Measurements from ENCODE around the gene UMODL1. TPM values are rescaled to one million over a fixed set of nuclear protein-coding genes. Genes with fewer than 3 reads are reported as not detected.
A peak's percentile ranks its signal among the peaks of the same experiment; 100 is the strongest.

UMODL1 gene
- total RNA-seq, 2 experiments from 2014 or later = 0.10 to 0.21 TPM

DNA sequence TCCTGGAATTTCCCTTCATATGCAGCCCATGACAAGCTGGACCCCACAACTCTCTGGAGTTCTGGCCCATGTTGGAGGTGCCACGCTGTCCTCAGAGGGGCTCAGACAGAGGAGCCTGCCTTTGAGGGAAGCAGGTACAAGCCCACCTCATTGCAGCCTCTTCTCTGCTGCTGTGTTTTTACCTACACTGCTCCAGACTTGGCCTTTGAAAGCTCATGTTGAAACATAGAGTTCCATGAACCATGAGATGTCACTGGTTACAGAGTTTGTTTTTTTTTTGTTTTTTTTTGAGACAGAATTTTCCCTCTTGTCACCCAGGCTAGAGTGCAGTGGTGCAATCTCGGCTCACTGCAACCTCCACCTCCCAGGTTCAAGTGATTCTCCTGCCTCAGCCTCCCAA is 38.9 kb upstream of the UMODL1 start:
- POLR2A ChIA-PET = no interaction called here
- no peaks in the 10 kb centered on the region for H3K4me1 Mint-ChIP-seq
- H3K9me3 Mint-ChIP-seq = no peaks in the 10 kb centered on the region

DNA sequence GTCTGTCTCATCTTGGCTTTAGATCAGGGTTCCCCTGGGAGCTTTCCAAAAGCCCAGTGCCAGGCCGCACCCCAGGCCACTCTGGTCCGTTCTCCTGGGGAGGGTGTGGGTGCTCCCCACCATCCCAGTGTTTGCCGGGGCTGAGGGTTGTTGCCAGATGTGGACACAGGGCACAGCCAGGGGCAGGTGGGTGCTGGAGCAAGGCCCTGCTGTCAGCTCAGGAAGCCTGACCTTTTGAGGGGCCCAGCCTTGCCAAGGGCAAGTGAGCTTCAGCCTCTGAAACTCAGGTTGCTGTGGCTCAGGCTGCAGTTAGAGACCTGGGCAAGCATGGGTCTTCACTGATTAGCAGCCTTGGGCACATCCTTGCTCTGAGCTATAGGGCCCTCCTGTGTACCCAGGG is 38.1 kb upstream of the UMODL1 start:
- no peak for DNase-seq
- Mint-ChIP-seq H3K27ac (no peak overlapping the region), H3K27me3 (peaks cover 1% of the 10 kb centered on the region), H3K9me3 (no peaks in the 10 kb centered on the region), H3K36me3 (ENCODE audit: low read depth) (no peaks in the 10 kb centered on the region), H3K4me1 (no peaks in the 10 kb centered on the region), H3K4me3 (no peak overlapping the region)
- CTCF ChIA-PET = interaction anchor here (0.7 to 1.6 kb wide), 2 partner anchors 12 to 165 kb away, joined by 3 to 4 read pairs; no protein-coding TSS in a partner anchor
- POLR2A ChIA-PET = no interaction called here

More for the DNA sequence above, 38.9 kb upstream of the UMODL1 start:
- Mint-ChIP-seq H3K36me3 (ENCODE audit: low read depth) (no peaks in the 10 kb centered on the region), H3K4me3 (no peak overlapping the region), H3K27me3 (peaks cover 1% of the 10 kb centered on the region), H3K27ac (no peak overlapping the region)
- CTCF ChIA-PET = interaction anchor here (0.7 kb wide), 1 partner anchor 11 kb away, joined by 3 read pairs; no protein-coding TSS in a partner anchor
- DNase-seq = no peak

DNA sequence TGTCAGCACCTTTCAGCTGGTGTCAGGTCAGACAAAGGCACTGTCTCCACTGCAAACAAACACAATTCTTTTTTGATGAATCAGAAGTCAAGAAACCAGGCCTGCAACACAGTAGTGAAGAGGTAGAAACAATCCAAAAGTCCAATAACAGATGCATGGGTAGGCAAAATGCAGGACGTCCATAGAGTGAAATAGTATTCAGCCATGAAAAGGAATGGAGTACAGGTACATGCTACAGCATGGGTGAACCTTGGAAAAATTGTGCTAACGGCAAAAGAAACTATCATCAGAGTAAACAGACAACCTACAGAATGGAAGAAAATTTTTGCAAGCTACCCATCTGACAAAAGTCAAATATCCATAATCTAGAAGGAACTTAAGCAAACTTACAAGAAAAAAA is 34.8 kb upstream of the UMODL1 start:
- Mint-ChIP-seq H3K9me3 (no peaks in the 10 kb centered on the region), H3K36me3 (ENCODE audit: low read depth) (no peaks in the 10 kb centered on the region), H3K27ac (no peak overlapping the region), H3K4me3 (no peak overlapping the region), H3K4me1 (no peaks in the 10 kb centered on the region), H3K27me3 (no peaks in the 10 kb centered on the region)
- ChIA-PET CTCF (no interaction called here), POLR2A (no interaction called here)
- DNase-seq = no peak

DNA sequence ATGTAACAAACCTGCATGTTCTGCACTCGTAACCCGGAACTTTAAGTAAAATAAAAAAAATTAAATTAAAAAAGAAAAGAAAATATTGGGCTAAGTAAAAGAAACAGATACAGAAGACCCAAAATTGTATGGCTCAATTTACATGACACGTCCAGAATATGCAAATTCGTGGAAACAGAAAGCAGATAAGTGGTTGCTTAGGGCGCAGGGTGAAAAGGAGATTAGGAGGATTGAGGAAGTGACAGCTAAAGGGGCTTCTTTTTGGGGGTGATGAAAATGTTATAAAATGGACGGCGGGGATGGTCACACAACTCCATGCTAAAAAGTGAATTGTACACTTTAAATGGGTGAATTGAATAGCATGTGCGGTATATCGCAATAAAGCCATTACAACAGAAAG is 33.6 kb upstream of the UMODL1 start:
- H3K36me3 Mint-ChIP-seq (ENCODE audit: low read depth) = no peaks in the 10 kb centered on the region
- H3K27ac Mint-ChIP-seq = peak overlapping the region; percentile 37
- H3K4me1 Mint-ChIP-seq = no peaks in the 10 kb centered on the region
- ChIA-PET CTCF (interaction anchor here (1.0 to 1.2 kb wide), 2 partner anchors 12 to 221 kb away, joined by 3 read pairs; no protein-coding TSS in a partner anchor), POLR2A (no interaction called here)
- H3K9me3 Mint-ChIP-seq = no peaks in the 10 kb centered on the region
- DNase-seq = no peak
- no peak overlapping the region for H3K4me3 Mint-ChIP-seq
- H3K27me3 Mint-ChIP-seq = no peaks in the 10 kb centered on the region

DNA sequence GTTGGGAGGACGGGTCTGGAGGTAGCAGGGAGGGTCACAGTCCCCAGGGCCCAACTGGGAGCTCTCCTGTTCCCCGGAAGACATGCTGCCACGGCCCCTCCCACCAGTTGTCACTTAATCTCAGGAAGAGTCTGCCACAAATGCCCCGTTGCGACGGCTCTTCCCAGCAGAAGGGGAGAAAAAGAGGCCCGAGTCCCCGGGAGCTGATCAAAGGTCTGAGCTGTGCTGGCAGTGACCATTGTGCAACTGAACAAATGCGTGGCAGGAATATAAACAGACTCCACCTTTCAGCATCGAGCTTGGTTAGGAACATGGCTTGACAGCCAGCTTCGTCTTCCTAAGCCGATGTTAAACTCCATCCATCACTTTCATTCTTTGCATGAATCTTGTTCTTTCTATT is 33.2 kb upstream of the UMODL1 start:
- Mint-ChIP-seq H3K4me3 (no peak overlapping the region), H3K9me3 (no peaks in the 10 kb centered on the region), H3K27me3 (no peaks in the 10 kb centered on the region), H3K27ac (no peak overlapping the region), H3K4me1 (no peaks in the 10 kb centered on the region), H3K36me3 (ENCODE audit: low read depth) (no peaks in the 10 kb centered on the region)
- ChIA-PET CTCF (interaction anchor here (1.0 to 1.2 kb wide), 2 partner anchors 11 to 222 kb away, joined by 3 read pairs; no protein-coding TSS in a partner anchor), POLR2A (no interaction called here)
- no peak for DNase-seq

DNA sequence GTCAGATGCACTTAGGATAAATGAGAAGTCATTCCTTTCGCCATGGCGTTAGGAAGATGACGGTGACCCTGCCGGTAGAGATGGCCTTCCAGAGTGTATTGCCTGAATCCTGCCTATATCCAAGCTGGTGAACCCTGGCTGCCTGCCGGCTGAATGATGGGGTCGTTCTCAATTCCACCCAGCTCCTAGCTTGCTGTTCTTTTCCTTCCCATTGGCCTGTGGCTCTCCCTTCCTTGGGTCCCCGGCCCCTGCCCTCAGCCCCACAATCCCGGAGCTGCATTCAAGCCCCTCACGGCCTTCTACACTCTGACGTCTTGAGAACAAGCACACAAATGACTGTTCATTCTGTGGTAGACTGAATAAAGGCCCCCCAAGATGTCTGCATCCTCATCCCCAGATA is 32.7 kb upstream of the UMODL1 start:
- H3K36me3 Mint-ChIP-seq (ENCODE audit: low read depth) = no peaks in the 10 kb centered on the region

DNA sequence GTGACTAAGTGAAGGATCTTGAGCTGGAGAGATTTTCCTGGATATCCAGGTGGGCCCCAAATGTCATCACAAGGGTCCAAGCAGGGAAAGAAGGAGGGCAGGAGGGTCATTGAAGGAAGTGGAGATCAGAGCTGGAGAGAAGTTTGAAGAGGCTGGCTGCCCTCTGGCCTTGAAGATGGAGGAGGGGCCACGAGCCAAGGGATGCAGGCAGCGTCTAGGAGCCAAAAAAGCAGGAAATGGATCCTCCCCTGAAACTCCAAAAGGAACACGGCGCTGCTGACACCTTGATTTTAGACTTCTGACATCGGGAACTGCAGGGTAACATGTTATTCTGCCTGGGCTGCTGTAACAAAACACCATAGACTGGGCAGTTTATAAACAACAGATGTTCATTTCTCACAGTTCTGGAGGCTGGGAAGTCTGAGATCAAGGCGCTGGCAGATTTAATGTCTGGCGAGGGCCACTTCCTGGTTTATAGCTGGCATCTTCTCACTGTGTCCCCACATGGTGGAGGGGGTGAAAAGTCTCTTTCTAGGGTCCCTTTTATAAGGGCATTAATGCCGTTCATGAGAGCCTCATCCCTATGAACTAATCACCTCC is 32.2 kb upstream of the UMODL1 start:
- no peaks in the 10 kb centered on the region for H3K4me1 Mint-ChIP-seq
- no peak overlapping the region for H3K27ac Mint-ChIP-seq
- H3K36me3 Mint-ChIP-seq (ENCODE audit: low read depth) = no peaks in the 10 kb centered on the region
- H3K27me3 Mint-ChIP-seq = no peaks in the 10 kb centered on the region
- H3K4me3 Mint-ChIP-seq = no peak overlapping the region
- ChIA-PET CTCF (no interaction called here), POLR2A (no interaction called here)
- no peaks in the 10 kb centered on the region for H3K9me3 Mint-ChIP-seq
- DNase-seq = no peak

More for the DNA sequence above, 32.7 kb upstream of the UMODL1 start:
- H3K4me1 Mint-ChIP-seq = no peaks in the 10 kb centered on the region
- POLR2A ChIA-PET = no interaction called here
- no peak overlapping the region for H3K27ac Mint-ChIP-seq
- DNase-seq = no peak
- no peaks in the 10 kb centered on the region for H3K9me3 Mint-ChIP-seq
- no peak overlapping the region for H3K4me3 Mint-ChIP-seq
- no peaks in the 10 kb centered on the region for H3K27me3 Mint-ChIP-seq
- CTCF ChIA-PET = interaction anchor here (1.0 to 1.2 kb wide), 2 partner anchors 11 to 222 kb away, joined by 3 read pairs; no protein-coding TSS in a partner anchor

DNA sequence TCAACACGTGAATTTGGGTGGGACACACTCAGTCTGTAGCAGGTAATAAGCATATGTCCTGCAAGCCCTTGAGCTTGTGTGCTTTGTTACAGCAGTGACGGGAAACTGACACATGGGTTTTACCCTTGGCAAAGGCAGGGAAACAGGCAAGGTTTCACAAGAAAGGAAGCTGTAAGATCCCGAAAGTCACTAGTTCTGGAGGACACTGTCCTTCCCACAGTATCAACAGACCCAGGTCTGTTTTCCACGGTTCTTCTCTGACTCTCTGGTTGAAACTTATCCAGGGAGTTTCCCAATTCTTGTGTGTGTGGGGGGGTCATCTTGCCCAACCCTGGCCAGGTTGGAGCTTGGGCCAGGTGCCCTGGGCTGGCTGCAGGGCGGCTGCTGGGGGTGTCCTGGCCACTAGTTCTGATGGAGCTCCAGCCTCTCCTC is 31.6 kb upstream of the UMODL1 start:
- POLR2A ChIA-PET = no interaction called here
- Mint-ChIP-seq H3K4me1 (no peaks in the 10 kb centered on the region), H3K27ac (no peak overlapping the region), H3K36me3 (ENCODE audit: low read depth) (no peaks in the 10 kb centered on the region), H3K9me3 (no peaks in the 10 kb centered on the region), H3K27me3 (no peaks in the 10 kb centered on the region), H3K4me3 (no peak overlapping the region)
- CTCF ChIA-PET = no interaction called here
- no peak for DNase-seq

DNA sequence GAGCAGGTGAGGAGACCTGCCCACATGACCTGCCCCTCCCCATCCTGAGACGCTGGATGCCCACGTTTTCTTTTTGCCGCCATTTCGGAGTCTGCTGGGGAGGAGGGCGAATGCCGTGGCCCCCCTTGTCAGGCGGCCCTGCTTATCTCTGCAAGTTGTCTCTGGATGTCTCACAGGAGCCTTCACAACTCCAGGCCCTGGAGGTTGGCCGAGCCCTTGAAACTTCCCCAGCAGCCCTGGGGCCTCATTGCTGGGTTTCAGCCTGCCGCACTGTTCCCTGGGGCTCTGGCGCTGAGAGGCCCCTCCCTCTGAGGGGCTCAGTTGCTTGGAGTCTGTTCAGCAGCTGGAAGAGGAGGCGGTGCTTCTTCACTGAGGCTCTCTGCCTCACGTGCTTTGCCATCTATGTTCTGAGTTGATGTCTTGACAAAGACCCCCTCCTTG is 31.2 kb upstream of the UMODL1 start:
- Mint-ChIP-seq H3K36me3 (ENCODE audit: low read depth) (no peaks in the 10 kb centered on the region), H3K27ac (peak overlapping the region; percentile 28), H3K27me3 (no peaks in the 10 kb centered on the region), H3K4me3 (no peak overlapping the region), H3K4me1 (no peaks in the 10 kb centered on the region), H3K9me3 (no peaks in the 10 kb centered on the region)
- DNase-seq = no peak
- ChIA-PET CTCF (no interaction called here), POLR2A (no interaction called here)

DNA sequence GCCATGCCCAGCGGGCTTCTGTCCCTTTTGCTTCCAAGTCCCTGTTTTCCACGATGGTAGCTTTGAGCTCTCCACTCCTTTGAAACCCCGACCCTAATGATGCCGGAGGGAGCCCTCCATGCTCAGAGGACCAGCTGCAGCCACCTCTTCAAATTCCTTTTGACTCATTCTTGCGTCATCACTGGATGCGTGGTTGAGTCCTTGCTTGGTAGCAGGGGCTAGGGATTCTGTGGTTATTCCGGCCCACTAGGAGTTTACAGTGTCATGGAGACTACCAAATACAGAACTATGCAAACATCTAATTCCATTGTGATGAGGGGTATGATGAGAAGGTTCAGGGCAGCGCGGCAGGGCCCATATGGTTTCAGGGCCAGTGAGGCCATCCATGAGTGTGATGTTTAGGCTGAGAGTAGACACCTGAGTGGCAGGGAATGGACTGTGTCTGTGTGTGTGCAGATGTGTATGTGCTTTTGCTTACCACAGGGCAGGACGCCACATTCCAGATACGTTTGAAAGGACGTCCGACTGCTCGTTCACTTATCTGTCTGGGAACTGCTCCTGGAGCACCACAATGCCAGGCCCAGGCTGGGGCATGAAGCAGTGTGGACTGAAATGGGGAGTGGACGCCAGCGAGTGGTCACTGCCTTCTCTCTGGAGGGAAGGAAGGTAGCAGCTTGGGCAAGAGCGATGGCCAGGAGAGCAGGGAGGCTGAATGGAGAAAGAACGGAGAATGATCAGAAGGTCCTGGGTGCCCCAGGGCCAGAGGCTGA is 30.5 kb upstream of the UMODL1 start:
- H3K9me3 Mint-ChIP-seq = no peaks in the 10 kb centered on the region
- DNase-seq = no peak
- CTCF ChIA-PET = no interaction called here
- no peaks in the 10 kb centered on the region for H3K4me1 Mint-ChIP-seq
- H3K27ac Mint-ChIP-seq = no peak overlapping the region
- H3K27me3 Mint-ChIP-seq = no peaks in the 10 kb centered on the region
- no peak overlapping the region for H3K4me3 Mint-ChIP-seq
- H3K36me3 Mint-ChIP-seq (ENCODE audit: low read depth) = no peaks in the 10 kb centered on the region
- POLR2A ChIA-PET = no interaction called here

DNA sequence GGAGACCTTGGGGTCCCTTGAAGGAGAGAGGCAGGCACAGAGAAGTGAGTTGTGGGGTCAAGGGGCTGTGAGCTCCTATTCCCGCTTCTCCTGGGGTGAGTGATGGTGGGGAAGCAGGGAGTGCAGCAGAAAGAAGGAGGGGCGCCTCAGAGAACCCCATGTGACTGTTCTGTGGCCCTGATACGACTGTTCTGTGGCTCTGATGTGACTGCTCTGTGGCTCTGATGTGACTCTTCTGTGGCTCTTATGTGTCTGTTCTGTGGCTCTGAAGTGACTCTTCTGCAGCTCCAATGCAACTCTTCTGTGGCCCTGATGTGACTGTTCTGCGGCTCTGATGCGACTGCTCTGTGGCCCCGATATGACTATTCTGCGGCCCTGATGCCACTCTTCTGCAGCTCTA is 29.9 kb upstream of the UMODL1 start:
- Mint-ChIP-seq H3K27ac (no peak overlapping the region), H3K9me3 (no peaks in the 10 kb centered on the region), H3K4me1 (no peaks in the 10 kb centered on the region), H3K27me3 (no peaks in the 10 kb centered on the region), H3K4me3 (no peak overlapping the region), H3K36me3 (ENCODE audit: low read depth) (no peaks in the 10 kb centered on the region)
- CTCF ChIA-PET = no interaction called here
- no peak for DNase-seq
- POLR2A ChIA-PET = no interaction called here

DNA sequence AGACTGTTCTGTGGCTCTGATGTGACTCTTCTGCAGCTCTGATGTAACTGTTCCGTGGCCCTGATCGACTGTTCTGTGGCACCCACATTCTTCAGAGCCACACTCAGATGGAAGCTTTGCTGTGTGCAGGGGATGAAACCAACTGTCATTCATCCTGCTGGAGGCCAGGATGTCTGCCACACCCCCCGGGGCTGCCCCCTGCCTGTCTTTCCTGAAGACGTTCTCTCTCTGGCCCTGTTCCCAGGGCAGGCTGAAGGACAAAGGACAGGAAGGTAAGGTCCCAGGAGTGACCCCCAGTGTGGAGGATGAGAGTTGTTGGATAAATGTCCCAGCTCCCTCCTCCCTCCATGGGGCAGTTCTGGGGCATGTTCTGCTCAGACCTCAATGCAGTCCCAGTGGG is 29.4 kb upstream of the UMODL1 start:
- H3K27ac Mint-ChIP-seq = no peak overlapping the region
- ChIA-PET POLR2A (no interaction called here), CTCF (no interaction called here)
- H3K9me3 Mint-ChIP-seq = no peaks in the 10 kb centered on the region
- H3K4me1 Mint-ChIP-seq = no peaks in the 10 kb centered on the region
- no peak overlapping the region for H3K4me3 Mint-ChIP-seq
- H3K27me3 Mint-ChIP-seq = no peaks in the 10 kb centered on the region
- DNase-seq = no peak
- H3K36me3 Mint-ChIP-seq (ENCODE audit: low read depth) = no peaks in the 10 kb centered on the region

DNA sequence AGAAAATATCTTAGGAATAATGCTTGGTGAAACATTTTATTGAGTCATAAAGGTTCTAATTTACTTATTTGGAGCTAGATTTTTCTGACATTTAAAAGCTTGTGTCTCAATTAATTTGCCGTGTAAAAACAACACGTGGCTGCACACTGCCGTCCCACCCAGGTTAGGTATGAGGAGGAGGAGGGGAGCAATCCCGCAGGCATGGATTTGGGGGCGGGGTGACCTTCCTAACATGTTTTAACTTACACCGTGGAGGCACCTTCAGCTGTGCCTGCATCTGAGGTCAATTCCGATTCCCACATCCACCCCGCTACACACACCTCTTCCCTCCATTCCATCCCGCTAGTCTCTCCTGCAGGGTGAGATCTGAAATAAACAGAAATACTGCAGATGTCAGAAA is 28.5 kb upstream of the UMODL1 start:
- H3K27me3 Mint-ChIP-seq = no peaks in the 10 kb centered on the region
- CTCF ChIA-PET = no interaction called here

More for the DNA sequence above, 28.5 kb upstream of the UMODL1 start:
- no peak overlapping the region for H3K27ac Mint-ChIP-seq
- POLR2A ChIA-PET = no interaction called here
- no peaks in the 10 kb centered on the region for H3K4me1 Mint-ChIP-seq
- no peaks in the 10 kb centered on the region for H3K36me3 Mint-ChIP-seq (ENCODE audit: low read depth)
- DNase-seq = no peak
- H3K4me3 Mint-ChIP-seq = no peak overlapping the region
- no peaks in the 10 kb centered on the region for H3K9me3 Mint-ChIP-seq

Measured in activated CD4-positive, alpha-beta T cell treated with anti-CD3 and anti-CD28 coated beads, Interleukin-2, amount 10 ng/mL, durations not matched to agents 7 days and 5 days (primary cell).